Keratinocyte (primary cell): ENCODE measurements around the gene SMCR8. TPM values are rescaled to one million over a fixed set of nuclear protein-coding genes. Genes with fewer than 3 reads are reported as not detected.

Experiments
- DNase-seq: peaks from one replicate; pipeline ENCODE4 v3.0.0-alpha.2; 2011; ENCODE audit warnings: low read depth, missing footprints, low spot score
- FAIRE-seq: peaks from 2 replicates; lab custom pipeline; 2011; peaks lifted over from hg19 to GRCh38; lab: Jason Lieb, UNC
- H2AFZ ChIP-seq: 2 replicates; pipeline ENCODE4 v1.6.0; 2012; ENCODE audit warnings: low read length, control low read depth, inconsistent platforms; ENCODE audit not compliant: control insufficient read depth
- H3K27ac ChIP-seq: 2 replicates; pipeline ENCODE4 v1.5.1; 2011; ENCODE audit warnings: low read length; ENCODE audit not compliant: control insufficient read depth, insufficient read depth
- H3K27me3 ChIP-seq: 3 replicates; pipeline ENCODE4 v1.6.0; 2011; ENCODE audit warnings: low read length; ENCODE audit not compliant: control insufficient read depth, insufficient read depth; ENCODE audit errors: extremely low read depth
- H3K36me3 ChIP-seq, 2 experiments: 2 replicates in 1 of 2; 3 replicates in 1 of 2; pipeline ENCODE4 v1.5.1; 2011; ENCODE audit warnings: low read length in 2 of 2, mild to moderate bottlenecking in 1 of 2; ENCODE audit not compliant: control insufficient read depth in 2 of 2, insufficient read depth in 2 of 2; ENCODE audit errors: extremely low read depth in 1 of 2
- H3K4me1 ChIP-seq: 3 replicates; pipeline ENCODE4 v1.5.1; 2011; ENCODE audit warnings: low read length; ENCODE audit not compliant: control insufficient read depth, insufficient read depth; ENCODE audit errors: extremely low read depth
- H3K4me2 ChIP-seq: 3 replicates; pipeline ENCODE4 v1.6.0; 2011; ENCODE audit warnings: low read depth, low read length; ENCODE audit not compliant: control insufficient read depth, insufficient read depth; ENCODE audit errors: extremely low read depth
- H3K4me3 ChIP-seq, 3 experiments: fragments of 200-600 bp in 1 of 3; sonication (generic) in 1 of 3; 2 replicates in 2 of 3; 3 replicates in 1 of 3; pipeline ENCODE4 v1.5.1; 2011 to 2016; ENCODE audit warnings: low read length in 3 of 3, mild to moderate bottlenecking in 3 of 3, control low read depth in 2 of 3, inconsistent platforms in 1 of 3, low read depth in 1 of 3, mixed read lengths in 1 of 3, mixed run types in 1 of 3, moderate library complexity in 1 of 3; ENCODE audit not compliant: control insufficient read depth in 2 of 3, insufficient read depth in 2 of 3; ENCODE audit errors: extremely low read depth in 1 of 3
- H3K79me2 ChIP-seq: 2 replicates; pipeline ENCODE4 v1.6.0; 2012; ENCODE audit warnings: low read length; ENCODE audit not compliant: control insufficient read depth, insufficient read depth
- H3K9ac ChIP-seq: 3 replicates; pipeline ENCODE4 v1.6.0; 2011; ENCODE audit warnings: low read length; ENCODE audit not compliant: control insufficient read depth, insufficient read depth; ENCODE audit errors: extremely low read depth
- H3K9me1 ChIP-seq: 3 replicates; pipeline ENCODE4 v1.6.0; 2011; ENCODE audit warnings: low read length; ENCODE audit not compliant: control insufficient read depth, insufficient read depth; ENCODE audit errors: extremely low read depth
- H3K9me3 ChIP-seq: 2 replicates; pipeline ENCODE4 v1.5.1; 2012; ENCODE audit warnings: low read depth, low read length; ENCODE audit not compliant: control insufficient read depth
- H4K20me1 ChIP-seq: 3 replicates; pipeline ENCODE4 v1.6.0; 2011; ENCODE audit warnings: low read length; ENCODE audit not compliant: control insufficient read depth, insufficient read depth; ENCODE audit errors: extremely low read depth
- CTCF ChIP-seq, 3 experiments: IDR thresholded peaks in 1 of 3; conservative IDR thresholded peaks in 1 of 3; optimal IDR thresholded peaks in 1 of 3; 2 replicates in 2 of 3; 3 replicates in 1 of 3; pipeline versions ENCODE3 to v1.5.1; 2011; ENCODE audit warnings: low read length in 3 of 3, mild to moderate bottlenecking in 3 of 3, moderate library complexity in 2 of 3, control low read depth in 1 of 3, inconsistent platforms in 1 of 3; ENCODE audit not compliant: insufficient read depth in 2 of 3; ENCODE audit errors: extremely low read depth in 1 of 3
- EZH2 ChIP-seq: IDR thresholded peaks from one replicate; pipeline ENCODE4 v1.6.1; 2012; ENCODE audit warnings: inconsistent platforms, mild to moderate bottlenecking, low read length, moderate library complexity
- dilution Hi-C: fragments of 300-500 bp; cut with MboI; formaldehyde crosslinking; loops from one replicate; pipeline ENCODE4 v1.7.0; 2020; ENCODE audit warnings: low sequenced_read_pairs; ENCODE audit not compliant: extremely low pct_ligation_motif_present
- polyA plus RNA-seq, 5 experiments: library from polyadenylated mRNA; depleted of rRNA in 3 of 5; stranded (reverse) in 3 of 5; stranded (forward) in 1 of 5; unstranded in 1 of 5; fragments of >200 nt; gene quantifications; 1 replicate in 1 of 5; 2 replicates in 3 of 5; 3 replicates in 1 of 5; pipeline versions ENCODE4 v1.2.1 to v1.2.3, GENCODE V29; 2011 to 2012; ENCODE audit warnings: missing spikeins in 2 of 5, low read depth in 1 of 5, low replicate concordance in 1 of 5

The SMCR8 gene
- polyA plus RNA-seq, 1 donor (not counting 4 experiments of a cell fraction or from before 2014, with no cell fraction given), result 7.8 TPM

DNA sequence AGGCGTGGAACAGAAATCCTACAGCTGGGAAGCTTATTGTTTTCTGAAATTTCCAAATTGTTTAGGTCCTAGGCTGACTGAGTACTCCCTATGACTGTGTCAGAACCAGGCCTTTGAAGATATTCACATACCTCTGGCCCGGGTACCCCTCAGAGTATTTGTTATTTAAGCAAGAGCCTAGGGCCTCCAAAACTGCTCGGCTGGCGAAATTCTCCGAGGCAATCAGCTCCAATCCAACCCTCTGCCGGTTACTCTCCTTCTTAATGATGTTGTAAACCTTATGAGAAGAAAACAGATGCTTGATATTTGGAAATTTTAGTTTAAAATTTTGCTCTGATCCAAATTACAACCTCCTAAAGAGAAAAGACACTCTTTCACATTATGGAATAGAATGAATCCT is 38.4 kb downstream of the SMCR8 start:
- no peak overlapping the region for H3K27ac ChIP-seq
- H4K20me1 ChIP-seq, result no peaks in the 10 kb centered on the region
- H3K9me1 ChIP-seq, result no peaks in the 10 kb centered on the region
- no peak for DNase-seq
- no peak overlapping the region for H2AFZ ChIP-seq
- TF ChIP-seq EZH2 (no peak), CTCF (optimal IDR thresholded peaks at IDR 0.05 in 1 of 3, IDR thresholded peaks at IDR 0.05 in 1 of 3, conservative IDR thresholded peaks at IDR 0.05 in 1 of 3; ENCODE audit: extremely low read depth in 1 of 3, insufficient read depth in 2 of 3, low read length in 3 of 3) (no peak)
- no peak overlapping the region for H3K4me3 ChIP-seq
- FAIRE-seq, result no peak
- peaks cover 0 to 2% of the 10 kb centered on the region in 2 experiments for H3K36me3 ChIP-seq
- H3K4me2 ChIP-seq, result no peak overlapping the region
- no peak overlapping the region for H3K9ac ChIP-seq
- dilution Hi-C loops, result no loop called here
- H3K4me1 ChIP-seq, result peaks cover 3% of the 10 kb centered on the region
- no peaks in the 10 kb centered on the region for H3K79me2 ChIP-seq
- H3K9me3 ChIP-seq, result no peaks in the 10 kb centered on the region
- no peaks in the 10 kb centered on the region for H3K27me3 ChIP-seq

DNA sequence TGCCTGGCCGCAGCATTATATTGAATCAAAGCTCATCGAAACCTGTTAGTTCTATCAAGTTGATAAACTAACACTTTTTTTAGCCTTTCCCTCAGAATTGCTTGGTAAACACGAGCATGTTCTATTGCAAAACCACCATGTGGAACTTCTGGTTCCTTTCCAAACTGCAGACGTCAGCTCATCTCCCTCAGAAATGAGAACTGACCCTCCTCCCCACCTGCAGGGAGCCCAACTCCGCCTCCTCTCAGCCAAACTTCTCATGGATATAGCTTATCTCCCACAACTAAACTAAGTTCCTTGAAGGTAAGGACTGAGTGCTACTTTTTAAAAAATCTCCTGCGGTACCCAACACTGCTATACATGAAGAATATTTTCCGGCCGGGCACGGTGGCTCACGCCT is 41.5 kb downstream of the SMCR8 start:
- Histone ChIP-seq H3K4me2 (no peak overlapping the region), H3K9me1 (no peaks in the 10 kb centered on the region), H3K27me3 (no peaks in the 10 kb centered on the region), H3K36me3 (peaks cover 0 to 2% of the 10 kb centered on the region in 2 experiments), H3K9me3 (no peaks in the 10 kb centered on the region), H3K79me2 (no peaks in the 10 kb centered on the region), H3K4me1 (peaks cover 3% of the 10 kb centered on the region), H2AFZ (no peak overlapping the region), H3K4me3 (no peak overlapping the region), H3K9ac (no peak overlapping the region), H3K27ac (no peak overlapping the region), H4K20me1 (no peaks in the 10 kb centered on the region)
- TF ChIP-seq EZH2, result no peak
- no peak for TF ChIP-seq CTCF (optimal IDR thresholded peaks at IDR 0.05 in 1 of 3, IDR thresholded peaks at IDR 0.05 in 1 of 3, conservative IDR thresholded peaks at IDR 0.05 in 1 of 3; ENCODE audit: extremely low read depth in 1 of 3, insufficient read depth in 2 of 3, low read length in 3 of 3)
- DNase-seq, result no peak
- no peak for FAIRE-seq
- dilution Hi-C loops, result no loop called here
